GM19452 (cell line): Measurements from ENCODE around the gene CMC1.
"Not testable (repeated sequence)": the region's sequence is repeated elsewhere in the genome, so short reads cannot be mapped to it uniquely, and the experiment has no call there.

Source experiments
- ATAC-seq: cut with Tn5 transposase; IDR thresholded peaks from one replicate; pipeline ENCODE4 v1.9.1; 2021; ENCODE audit not compliant: unreplicated experiment

CMC1 gene

DNA sequence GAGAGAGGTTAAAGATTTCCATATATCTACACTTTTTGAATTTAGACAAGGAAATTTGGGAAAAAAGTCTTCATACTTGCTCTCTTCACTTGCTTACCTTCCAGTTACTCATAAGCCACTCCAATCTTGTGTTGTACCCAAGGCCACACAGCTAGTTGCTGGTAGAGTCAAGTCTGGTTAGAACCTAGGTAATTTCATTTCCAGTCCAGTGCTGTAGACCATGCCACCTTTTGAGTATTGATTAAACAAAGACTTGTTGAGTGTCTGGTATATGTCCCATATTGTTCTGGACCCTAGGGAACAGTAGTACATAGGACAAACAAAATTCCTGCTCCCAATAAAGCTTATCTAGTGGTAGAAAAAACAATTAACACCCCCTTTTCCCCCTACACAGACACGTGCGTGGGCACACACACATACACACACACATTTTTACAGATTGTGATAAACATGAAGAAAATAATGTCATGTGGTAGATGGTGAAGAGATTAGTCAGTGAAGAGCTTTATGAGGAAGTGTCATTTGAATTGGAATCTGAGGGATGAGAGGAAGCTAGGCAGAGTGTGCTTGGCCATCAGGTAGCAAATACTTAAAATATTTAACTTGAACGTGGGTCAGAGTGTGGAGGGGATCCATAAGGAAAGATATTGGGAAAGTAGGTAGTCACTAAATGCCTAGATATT is 2.1 kb downstream of the CMC1 start:
- no peak for ATAC-seq

DNA sequence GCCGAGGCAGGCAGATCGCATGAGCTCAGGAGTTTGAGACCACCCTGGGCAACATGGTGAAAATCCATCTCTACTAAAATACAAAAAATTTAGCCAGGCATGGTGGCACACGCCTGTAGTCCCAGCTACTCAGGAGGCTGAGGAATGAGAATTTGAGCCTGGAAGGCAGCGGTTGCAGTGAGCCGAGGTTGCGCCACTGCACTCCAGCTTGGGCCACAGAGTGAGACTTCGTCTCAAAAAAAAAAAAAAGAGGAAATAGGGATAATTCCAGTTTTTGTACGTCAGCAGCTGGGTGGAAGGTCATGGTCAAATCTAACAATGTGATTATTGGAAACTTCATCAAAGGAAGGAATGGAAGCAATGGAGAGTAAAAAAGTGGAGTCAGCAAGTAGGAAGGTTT is 3.1 kb downstream of the CMC1 start:
- ATAC-seq = no peak

DNA sequence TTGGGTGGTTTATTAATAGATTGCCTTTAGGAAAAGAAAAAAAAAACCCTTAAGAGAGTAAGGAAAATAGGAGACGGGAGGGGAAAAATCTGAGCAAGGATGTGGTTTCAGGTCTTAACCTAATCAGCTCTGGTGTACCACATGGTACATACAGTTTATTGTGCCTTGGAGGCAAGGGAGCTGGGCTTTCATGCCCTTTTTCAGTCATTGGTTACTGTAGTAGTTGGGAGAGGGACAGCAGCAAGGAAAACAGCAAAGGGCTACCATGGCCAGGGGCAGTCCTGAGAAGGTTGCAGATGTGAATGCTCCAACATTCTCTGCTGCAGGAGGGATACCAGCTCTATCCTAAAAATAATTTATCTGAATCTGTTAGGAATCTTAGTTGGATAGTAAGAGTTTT is 5.9 kb downstream of the CMC1 start:
- no peak for ATAC-seq

DNA sequence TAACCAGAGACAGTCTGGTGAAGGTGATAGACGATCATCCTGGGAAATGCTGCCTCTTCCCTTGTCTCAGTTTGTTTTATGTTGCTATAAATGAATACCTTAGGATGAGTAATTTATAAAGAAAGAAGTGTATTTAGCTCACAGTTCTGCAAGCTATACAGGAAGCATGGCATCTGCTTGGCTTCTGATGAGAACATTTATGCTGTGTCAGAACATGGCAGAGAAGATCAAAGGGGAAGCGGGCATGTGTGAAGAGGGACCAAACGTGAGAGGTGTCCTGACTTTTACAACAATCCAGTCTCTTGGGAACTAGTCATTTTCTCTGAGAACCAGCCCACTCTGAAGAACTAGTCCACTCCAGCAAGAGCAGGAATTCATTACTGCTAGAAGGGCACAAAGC is 9.6 kb downstream of the CMC1 start:
- ATAC-seq = no peak

DNA sequence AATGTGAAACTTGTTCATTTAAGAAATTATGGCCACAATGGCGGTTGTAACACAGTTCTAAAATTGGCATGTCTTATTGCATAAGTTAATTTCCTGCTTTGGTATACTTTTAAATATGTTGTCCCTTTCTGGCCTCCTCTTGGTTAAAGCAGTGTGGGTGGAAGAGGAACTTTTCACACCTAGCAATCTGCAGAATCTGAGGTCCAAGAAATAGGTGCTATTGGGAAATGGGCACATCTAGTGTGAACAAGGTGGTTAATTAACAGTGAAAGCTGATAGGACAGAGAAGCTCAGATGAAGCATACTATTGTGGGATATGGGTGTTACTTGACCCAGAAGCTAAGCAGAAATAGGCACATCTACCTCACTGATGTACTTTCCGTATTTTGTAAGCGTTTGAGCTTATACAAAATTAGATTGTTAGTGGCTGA is 10.6 kb downstream of the CMC1 start:
- ATAC-seq = peak; percentile 54

DNA sequence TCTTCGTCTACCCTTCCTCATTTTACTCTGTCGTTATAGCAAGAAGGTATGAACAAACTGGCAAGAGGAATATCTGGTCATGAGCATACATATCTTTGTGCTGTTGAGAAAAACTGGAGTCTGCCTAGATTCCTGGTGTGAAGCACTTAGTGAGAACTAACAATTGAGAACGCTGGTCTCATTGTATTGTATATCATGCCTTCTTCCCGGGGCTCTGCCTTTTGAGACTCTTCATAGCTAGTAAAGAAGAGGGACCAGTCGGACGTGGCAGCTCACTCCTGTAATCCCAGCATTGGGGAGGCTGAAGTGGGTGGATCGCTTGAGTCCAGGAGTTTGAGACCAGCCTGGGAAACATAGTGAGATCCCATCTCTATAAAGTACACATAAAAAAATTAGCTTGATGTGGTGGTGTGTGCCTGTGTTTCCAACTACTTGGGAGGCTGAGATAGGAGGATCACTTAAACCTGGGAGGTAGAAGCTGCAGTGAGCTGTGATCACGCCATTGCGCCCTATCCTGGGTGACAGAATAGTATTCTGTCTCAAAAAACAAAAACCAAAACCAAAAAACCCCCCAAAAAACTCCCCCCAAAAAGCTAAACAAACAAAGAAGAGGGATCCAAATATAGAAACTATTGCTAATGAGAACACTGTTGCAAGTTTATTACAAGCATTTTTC is 11.8 kb downstream of the CMC1 start:
- ATAC-seq = no peak

DNA sequence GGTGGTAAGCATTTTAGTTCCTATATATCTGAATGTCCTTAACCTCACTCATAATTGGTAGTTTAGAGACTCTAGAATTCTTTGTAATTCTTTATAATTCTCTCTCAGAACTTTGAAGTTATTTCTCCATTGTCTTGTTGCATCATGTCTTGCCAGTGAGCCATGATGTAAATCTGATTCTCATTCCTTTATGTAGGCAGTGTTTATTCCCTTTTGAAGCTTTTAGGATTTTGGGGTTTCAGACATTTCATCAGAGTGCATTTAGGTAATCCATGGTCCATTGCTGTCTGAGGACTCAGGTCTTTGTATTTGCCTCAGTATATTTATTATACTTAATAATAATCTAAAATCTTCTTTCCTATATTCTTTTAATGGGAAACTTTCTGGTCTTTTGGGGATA is 20.6 kb downstream of the CMC1 start:
- ATAC-seq = no peak

DNA sequence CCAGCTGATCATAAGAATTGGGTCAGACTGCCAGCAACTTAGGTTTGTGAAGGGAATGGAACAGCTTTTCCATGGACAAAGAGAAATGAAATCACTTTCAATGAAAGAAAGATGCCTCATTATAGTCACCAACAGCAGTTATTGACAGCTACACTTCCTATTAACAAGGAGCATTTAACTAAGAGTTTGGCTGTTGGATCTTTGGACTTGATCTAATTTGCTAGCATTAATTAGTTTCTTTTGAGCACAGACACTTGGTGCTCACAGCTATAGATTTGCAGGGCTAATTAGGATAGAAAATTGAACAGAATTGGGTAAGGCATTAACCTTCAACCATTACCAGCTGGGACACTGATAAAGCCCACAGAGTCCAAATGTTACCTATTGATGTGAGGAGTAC is 24.2 kb downstream of the CMC1 start:
- ATAC-seq = no peak

DNA sequence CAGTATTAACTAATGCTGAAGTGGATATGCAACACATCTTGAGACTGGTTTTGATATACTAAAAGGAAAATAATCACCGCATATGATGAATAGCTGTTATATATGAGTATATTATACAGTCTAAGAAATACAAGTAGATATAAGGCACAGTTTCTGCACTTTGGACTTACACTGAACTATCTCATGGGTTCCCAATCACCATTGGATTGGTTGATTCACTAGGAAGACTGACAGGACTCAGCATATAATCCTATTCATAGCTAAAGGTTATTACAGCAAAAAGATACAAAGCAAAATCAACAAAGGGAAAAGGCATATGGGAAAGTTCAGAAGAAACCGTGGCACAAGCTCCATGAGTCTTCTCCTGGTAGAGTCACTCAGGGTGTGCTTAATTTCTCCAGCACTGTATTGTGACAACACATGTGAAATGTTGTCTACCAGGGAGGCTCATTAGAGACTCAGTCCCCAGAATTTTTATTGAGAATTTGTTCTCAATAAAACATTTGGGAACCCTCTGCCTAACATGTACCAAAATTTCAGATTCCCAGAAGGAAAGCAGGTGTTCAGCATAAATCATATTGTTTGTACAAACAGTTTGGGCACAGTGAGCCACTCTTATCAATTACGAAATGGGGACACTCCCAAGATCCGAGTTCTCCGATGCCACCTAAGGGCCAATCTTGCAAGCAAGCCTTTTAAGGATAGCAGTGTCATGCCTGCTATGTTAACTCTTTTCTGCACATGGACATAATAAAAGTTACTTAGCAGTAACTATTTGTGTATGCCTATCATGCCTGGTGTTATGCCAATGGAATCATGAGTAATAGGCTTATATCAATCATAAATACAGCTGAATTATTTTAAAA is 26.8 kb downstream of the CMC1 start:
- no peak for ATAC-seq

DNA sequence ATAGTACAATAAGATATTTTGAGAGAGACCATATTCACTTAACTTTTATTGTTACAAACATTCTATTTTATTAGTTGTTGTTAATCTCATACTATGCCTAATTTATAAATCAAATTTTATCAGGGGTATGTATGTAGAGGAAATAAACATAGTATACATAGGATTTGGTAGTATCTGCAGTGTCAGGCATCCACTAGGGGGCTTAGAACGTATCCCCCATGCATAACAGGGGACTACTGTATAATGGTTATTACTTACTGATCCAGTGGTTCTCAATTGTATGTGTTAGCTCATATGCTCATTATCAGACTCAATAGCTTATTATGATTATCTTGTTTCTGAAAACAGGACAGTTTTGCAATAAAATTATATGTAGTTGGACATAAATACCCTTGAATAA is 27.6 kb downstream of the CMC1 start:
- ATAC-seq = no peak

DNA sequence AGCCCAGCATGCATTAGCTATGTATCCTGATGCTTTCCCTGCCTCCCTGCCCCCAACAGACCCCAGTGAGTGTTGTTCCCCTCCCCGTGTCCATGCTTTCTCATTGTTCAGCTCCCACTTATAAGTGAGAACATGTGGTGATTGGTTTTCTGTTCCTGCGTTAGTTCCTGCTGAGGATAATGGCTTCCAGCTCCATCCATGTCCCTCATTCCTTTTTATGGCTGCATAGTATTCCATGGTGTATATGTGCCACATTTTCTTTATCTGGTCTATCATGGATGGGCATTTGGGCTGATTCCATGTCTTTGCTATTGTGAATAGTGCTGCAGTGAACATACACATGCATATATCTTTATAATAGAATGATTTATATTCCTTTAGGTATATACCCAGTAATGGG is 28.5 kb downstream of the CMC1 start:
- not testable (repeated sequence) for ATAC-seq

DNA sequence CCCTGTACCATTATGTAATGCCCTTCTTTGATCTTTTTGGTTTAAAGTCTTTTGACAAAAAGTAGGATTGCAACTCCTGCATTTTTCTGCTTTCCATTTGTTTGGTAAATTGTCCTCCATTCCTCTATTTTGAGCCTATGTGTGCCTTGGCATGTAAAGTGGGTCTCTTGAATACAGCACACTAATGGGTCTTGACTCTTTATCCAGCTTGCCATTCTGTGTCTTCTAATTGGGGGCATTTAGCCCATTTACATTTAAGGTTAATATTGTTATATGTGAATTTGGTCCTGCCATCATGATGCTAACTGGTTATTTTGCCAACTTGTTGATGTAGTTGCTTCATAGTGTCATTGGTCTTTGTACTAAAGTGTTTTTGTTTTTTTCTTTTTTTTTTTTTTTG is 32.4 kb downstream of the CMC1 start:
- ATAC-seq = no peak

DNA sequence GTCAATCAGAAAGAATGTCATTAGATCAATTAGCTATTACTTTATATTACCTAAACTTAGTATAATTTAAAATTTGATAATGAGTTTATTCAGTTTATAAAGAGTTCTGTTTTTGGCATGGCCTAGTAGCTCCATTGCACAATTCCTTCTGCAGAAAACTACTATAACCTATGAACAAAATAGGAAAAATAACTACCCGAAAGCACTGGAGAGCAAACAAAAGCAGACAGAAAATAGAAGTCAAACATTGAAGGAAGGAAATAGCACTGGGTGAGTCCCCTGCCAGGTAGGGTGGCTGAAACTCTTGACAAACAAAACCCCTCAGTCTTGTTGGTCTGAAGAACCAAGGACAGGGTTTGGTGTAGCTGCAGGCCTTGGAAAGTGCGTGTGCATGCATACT is 37.5 kb downstream of the CMC1 start:
- no peak for ATAC-seq

DNA sequence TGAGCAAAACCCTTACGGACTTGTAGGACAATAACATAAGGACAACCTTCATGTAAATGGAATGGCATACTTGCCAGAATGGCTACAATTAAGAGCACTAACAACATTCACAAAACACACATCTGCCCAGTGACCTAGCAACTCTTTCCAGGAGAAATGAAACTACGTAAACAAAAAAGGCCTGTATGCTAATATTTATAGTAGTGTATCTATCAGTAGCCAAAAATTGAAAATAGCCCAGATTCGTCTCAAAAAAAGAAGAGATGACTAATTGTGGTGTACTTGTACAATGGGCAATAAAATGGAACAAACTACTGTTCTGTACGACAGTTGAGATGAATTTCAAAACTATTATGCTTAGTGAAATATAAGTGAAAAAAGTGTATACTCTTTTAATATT is 38.4 kb downstream of the CMC1 start:
- no peak for ATAC-seq

DNA sequence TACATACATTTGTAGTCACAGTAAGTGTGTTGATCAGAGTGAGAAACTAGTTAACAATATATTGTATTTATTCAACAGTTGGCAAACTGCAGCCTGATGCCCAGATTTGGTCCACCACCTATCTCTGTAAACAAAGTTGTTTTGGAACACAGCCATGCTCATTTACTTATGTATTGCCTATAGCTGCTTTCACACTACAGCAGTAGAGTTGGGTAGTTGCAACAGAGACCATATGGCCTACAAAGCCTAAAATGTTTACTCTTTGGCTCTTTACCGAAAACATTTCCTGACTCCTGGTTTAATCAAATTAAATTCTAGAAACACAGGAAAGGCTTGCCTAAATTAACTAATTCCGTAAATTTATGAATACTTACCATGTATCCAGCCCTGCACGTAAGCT is 39.4 kb downstream of the CMC1 start:
- ATAC-seq = no peak

DNA sequence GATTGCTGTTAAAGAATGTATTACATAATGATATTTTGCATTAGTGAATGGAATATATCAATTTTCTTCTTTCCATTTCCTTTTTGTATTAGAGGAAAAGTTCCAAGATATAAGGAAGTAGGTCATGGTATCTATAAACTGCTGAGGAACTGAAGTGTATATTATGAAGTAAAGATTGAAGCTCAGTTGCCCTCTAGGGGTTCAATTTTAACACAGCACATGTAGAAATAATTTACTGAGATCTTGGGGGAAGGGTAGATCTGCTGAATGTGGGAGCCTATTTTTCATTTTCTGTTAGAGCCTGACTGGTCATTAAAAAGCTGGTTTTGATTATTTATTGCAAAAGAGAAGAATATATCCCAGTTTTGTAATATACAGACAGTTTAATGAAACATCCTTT is 45.2 kb downstream of the CMC1 start:
- peak; percentile 85 for ATAC-seq

DNA sequence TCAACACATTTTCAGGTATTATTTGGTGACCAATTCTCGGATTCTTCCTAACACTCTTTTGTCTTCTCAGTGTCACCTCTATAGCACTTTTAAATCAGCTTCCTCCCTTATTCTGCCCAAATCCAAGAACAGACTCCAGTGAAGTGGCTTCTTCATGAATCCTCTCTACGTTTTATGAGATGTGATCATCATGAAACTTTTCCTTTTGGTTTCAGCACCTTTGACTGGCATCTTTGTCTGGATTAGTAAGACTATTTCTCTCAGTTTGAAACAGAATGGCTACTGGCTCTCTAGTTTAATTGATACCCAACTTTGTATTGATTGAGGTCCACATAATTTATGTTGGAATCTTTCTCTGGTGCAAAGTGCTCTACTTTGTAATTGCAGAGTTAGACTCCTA is 45.6 kb downstream of the CMC1 start:
- ATAC-seq = peak; percentile 16

DNA sequence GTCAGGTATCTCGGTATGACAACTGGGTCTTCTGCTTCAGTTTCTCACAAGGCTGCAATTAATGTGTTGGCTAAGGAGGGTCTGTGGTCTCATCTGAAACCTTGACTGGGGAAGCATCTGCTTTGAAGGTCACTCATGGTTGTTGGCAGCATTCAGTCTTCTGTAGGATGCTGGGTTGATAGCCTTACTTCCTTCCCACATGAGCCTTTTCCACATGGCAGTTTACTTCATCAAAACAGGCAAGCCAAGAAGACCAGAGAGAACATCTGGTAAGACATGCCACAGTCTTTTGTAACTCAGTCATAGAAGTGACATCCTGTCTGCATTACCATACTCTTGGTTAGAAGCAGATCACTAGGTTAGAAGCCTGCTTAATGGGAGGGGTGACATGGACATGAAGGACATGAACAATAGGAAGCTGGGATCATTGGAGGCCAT is 49.5 kb downstream of the CMC1 start:
- no peak for ATAC-seq

DNA sequence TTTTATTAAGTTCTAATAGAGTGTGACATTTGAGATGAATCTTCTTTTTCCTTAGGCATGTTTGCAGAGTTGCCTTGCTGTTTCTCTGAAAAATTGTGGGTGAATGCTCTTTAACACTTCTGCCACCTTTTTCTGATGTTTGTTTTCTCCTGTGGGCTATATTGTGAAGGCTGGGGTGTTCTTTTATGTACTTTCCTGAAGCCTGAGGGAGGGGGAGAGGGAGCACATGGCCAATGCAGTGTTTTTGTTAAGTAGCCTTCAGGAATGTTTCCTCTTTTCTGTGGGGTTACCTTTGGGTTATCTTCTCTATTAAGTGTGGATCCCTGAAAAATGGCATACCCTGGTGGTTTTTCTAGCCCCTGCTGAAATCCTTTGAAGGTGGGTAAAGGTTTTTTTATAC is 50.2 kb downstream of the CMC1 start:
- no peak for ATAC-seq

DNA sequence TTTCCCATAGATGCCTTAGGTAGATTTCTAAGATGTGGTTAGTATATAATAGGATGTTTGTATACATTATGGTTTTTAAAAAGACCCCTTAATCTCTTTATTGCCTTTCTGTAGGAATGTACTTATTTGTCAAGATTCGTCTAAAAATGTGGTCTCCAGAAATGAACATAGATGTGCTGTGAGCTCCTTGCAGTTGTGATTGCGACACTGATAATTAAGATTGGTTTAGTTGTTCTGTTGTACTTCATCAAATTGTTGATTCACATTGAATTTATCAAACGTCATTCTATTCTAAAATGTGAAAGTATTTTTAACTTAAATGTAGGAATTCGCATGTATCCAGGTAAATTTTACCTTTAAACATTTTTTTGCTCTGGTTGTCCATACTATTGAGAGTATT is 51.2 kb downstream of the CMC1 start:
- no peak for ATAC-seq

DNA sequence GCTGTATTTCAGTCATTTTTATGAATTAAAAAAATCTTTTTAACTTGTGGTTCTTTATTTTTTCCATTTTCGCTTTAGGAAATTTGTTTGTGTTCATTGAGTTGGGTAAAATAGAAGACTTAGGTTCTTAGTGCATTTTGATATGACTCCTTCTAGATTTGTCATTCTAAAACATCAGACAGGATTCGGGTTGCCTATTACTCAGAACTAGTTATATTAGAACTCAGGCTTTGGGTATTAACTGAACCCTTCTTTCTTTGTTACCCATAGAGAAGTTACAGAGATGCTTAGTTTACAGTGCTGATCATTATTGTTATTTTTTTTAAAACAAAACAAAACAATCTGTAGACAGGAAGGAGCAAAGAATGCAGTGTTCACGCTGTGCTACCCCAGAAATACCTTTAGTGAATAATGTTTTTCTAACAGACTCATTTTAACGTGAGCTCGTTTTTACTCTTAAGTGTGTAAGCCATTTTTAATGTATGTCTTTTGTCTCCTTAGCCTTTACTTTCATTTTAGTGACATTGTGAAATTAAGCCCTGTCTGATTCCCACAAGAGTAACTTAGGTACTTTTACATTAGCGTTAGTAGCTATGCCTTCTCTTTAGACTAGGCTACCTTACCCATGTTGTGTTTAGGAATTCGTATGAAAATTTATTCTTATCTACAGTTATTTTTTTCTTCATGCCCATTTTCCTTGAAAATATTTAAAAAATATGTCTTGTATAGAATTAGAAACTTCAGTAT is 53.4 kb downstream of the CMC1 start:
- ATAC-seq = no peak
